Sigmoid colon (tissue), 4 donors: ENCODE data around the gene AAMP.

ENCODE experiments used
- CTCF ChIP-seq, 4 experiments: fragments of 450-650 bp in 3 of 4; fragments of 200-600 bp in 1 of 4; IDR thresholded peaks; one replicate each; pipeline ENCODE4 v1.5.1; 2016 to 2019; ENCODE audit warnings: antibody characterized with exemption in 4 of 4, mild to moderate bottlenecking in 3 of 4, moderate library complexity in 2 of 4
- EP300 ChIP-seq, 4 donors: sonication (generic); formaldehyde crosslinking; IDR thresholded peaks; one replicate each; pipeline ENCODE4 v1.6.1; 2017; ENCODE audit warnings: antibody characterized with exemption in 4 of 4
- POLR2A ChIP-seq, 2 donors: fragments of 450-650 bp; IDR thresholded peaks; one replicate each; pipeline ENCODE4 v1.6.1; 2016; ENCODE audit warnings: antibody characterized with exemption in 2 of 2, mild to moderate bottlenecking in 2 of 2, moderate library complexity in 2 of 2

GRCh38 chr2:218267259-218267658 lies 2.7 kb downstream of the AAMP start:
- TF ChIP-seq CTCF (IDR thresholded peaks at IDR 0.05) (no peak), POLR2A (IDR thresholded peaks at IDR 0.05) (no peak), EP300 (IDR thresholded peaks at IDR 0.05) (no peak)
